T-helper 2 cell treated with Interferon-gamma antibody and Interleukin-4, amounts not matched to agents 100 ng/mL and 5 ng/mL, for 36 hours (primary cell): ENCODE measurements around the gene GRB10. TPM values are rescaled to one million over a fixed set of nuclear protein-coding genes. Genes with fewer than 3 reads are reported as not detected.

Experiments used
- intact Hi-C: fragments of 100-400 bp; cut with micrococcal nuclease; formaldehyde crosslinking; loops from one replicate; pipeline ENCODE4 v1.15.1; 2023
- total RNA-seq: library from RNA; stranded (reverse); gene quantifications from 2 replicates; pipeline ENCODE4 v1.2.3, GENCODE V29; 2022

Gene GRB10
- total RNA-seq, 1 donor from 2014 or later, result 3.7 TPM

- intact Hi-C loops, result loop anchor here (2.0 to 10.0 kb wide), 3 partner anchors 378 to 464 kb away; no protein-coding TSS in a partner anchor
Observed at GRCh38 chr7:50696810-50697582, 85.7 kb downstream of the GRB10 start.

DNA sequence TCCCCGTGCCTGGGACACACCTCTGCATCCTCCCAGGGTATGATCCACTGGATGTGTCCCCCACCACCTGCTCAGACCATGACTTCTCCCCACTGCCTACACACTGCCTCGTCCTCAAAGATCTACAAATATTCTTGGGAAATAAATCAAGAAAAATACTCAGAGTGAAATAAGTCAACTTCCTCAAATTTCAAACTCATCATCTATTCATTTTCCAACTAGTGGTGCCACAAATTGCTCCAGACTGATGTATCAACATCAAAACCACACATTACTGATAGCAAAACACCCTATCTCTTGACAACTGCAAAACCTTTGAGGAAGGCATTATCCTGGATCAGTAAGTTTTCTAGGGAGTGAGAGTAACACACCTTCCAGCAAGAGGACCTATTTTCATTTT, 87.7 kb downstream of the GRB10 start:
- intact Hi-C loops, result loop anchor here (5.0 to 10.0 kb wide), 2 partner anchors 380 to 447 kb away; no protein-coding TSS in a partner anchor

GRCh38 chr7:50693455-50694130, 89.1 kb downstream of the GRB10 start:
- intact Hi-C loops, result loop anchor here (10.0 kb wide), 1 partner anchor 381 kb away; no protein-coding TSS in a partner anchor

GRCh38 chr7:50690541-50691011, 92.1 kb downstream of the GRB10 start:
- intact Hi-C loops, result loop anchor here (10.0 kb wide), 1 partner anchor 384 kb away; no protein-coding TSS in a partner anchor

GRCh38 chr7:50688226-50688590, 94.5 kb downstream of the GRB10 start:
- intact Hi-C loops, result no loop called here

DNA sequence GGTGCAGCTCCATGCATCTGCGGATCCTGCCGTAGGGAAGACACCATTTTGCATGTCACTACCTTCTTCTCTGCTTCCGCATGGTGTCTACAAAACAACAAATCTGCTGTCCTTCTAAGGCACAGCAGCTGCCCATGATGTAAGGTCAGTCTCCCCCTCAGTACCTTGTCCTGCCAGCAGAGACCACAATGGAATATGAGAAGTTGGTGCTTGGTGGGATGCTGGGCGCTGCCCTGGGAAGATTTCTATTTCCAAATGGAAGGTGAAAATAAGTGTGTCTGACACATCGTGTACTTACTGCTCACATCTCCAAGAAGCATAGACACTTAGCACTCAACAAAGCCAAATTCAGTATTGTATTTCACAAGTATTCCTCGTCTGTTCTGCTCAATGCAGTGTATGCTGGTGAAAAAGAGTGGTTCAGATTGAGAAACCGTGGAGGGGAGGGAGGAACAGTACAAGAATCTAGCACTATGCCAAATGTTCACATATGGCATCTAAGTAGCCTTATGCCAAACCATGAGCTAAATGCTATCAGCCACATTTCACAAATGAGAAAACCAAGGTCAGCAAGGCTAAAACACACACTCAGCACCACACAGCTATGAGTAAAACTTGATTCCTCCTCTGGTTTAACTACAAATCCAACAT, 95.0 kb downstream of the GRB10 start:
- intact Hi-C loops, result no loop called here

DNA sequence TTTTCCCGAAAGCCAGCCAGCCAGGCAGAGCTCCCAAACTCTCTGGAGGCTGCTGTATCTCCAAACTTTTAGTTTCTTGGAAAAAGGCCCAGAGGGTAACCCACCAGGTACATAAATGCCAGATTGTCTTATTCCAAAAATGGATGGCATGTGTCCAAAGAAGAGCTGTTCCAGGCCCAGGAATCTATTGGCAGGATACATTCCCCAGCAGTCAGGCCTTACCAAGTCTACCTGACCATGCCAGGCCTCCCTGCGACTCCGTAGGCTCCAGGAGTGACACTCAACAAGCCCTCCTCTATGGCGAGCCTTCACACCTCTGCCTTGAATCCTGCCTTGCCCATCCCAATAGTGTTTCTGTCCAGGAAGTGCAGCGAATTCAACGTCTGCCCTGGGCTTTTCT, 95.6 kb downstream of the GRB10 start:
- intact Hi-C loops, result no loop called here

DNA sequence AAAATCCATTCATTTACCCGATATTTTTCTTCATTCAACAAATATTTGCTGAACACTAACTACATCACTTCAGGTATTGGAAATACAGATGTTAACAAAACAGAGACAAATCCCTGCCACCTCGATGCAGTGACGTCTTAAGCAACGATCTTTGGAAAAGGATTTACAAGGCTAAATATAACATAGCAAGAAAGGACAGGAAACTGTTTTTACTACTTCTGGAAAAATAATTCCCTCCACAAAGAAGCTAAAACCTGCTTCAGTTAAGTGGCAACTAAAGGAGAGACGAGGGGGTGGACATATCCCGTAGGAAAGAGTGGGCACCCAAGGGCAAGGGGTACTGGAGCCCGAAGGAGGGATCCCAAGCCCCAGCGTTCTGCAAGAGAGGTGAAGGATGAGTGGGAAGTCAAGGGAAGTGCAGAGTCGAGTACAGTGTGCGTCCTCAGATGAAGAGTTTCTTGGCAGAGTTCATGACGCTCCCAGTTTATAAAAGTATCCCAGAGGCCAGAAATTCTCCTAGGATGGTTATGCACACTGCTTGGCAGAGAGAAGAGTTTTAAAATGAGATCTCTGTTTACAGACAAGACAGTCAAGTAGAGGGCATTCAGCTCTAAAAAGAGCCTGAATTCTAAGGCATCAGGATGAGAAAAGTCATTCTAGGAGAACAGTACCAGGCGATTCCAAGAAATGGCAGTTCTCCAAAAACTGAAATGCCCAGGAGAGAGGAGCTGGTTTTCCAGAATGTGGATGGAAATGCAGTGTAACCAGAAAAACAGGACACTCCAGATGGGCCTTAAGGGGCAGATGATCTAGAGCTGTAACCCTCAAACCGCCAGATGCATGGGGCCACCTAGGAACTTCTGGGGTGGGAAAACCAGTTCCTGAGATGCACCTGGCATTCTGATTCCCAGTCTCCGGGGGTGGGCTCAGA, 97.3 kb downstream of the GRB10 start:
- intact Hi-C loops, result no loop called here

DNA sequence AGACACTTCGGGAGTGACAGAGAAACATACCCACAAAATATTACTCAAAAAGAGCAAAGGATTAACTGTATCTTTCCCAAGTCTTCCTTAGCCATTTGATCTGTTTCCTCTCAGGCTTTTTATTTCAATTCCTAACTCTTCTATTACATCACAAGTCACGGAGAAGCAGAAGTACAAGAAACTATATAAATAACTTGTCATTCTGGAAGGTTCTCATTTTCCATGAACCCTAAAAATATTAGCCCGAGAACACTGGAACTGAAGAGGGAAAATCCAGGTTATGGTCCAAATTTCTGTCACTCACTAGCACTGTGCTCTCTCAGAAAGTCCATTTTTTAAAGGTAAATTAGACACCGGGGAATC, 98.0 kb downstream of the GRB10 start:
- intact Hi-C loops, result no loop called here

DNA sequence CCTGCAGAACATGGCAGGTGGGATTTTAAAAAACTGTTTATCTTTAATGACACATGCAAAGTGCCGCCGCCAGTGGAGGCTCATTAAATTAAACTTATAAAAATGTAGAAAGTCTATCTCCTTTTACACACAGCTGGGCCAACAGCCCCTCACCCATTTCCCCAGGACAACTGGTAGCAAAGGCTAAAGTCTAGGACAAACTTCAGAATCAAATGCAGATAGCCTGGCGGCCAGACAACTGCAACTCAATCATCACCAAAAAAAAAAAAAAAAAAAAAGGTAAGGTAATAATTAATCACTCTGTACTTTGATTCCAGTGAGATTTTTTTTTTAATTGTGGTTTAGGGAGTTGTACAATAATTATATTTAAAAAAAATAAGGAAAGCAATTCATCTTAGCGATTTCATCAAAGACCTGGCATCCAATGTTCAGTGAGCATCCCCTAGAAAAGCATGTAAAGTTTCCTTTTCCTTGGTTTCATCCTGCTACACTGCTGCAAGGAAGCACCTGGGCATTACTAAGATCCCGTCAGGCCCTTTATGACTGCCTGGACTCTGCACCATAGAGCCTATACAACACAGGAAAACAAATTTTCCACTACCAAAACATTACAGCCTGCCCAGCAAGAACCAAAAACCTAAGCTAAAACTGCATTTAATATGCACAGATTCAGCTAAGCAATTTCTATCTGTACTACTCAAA, 98.5 kb downstream of the GRB10 start:
- intact Hi-C loops, result no loop called here

GRCh38 chr7:50682573-50682972, 100.1 kb downstream of the GRB10 start:
- intact Hi-C loops, result no loop called here

- intact Hi-C loops, result no loop called here
Observed at GRCh38 chr7:50682079-50682478, 100.6 kb downstream of the GRB10 start.

- intact Hi-C loops, result no loop called here
Observed at GRCh38 chr7:50681432-50682045, 101.2 kb downstream of the GRB10 start.

- intact Hi-C loops, result loop anchor here (1.0 to 5.0 kb wide), 6 partner anchors 46 to 587 kb away; no protein-coding TSS in a partner anchor
Observed at GRCh38 chr7:50679218-50680007, 103.3 kb downstream of the GRB10 start.

- intact Hi-C loops, result loop anchor here (5.0 kb wide), 2 partner anchors 81 to 464 kb away; no protein-coding TSS in a partner anchor
Observed at GRCh38 chr7:50678586-50678985, 104.1 kb downstream of the GRB10 start.

GRCh38 chr7:50677638-50677996, 105.1 kb downstream of the GRB10 start:
- intact Hi-C loops, result loop anchor here (5.0 kb wide), 2 partner anchors 80 to 465 kb away; no protein-coding TSS in a partner anchor

DNA sequence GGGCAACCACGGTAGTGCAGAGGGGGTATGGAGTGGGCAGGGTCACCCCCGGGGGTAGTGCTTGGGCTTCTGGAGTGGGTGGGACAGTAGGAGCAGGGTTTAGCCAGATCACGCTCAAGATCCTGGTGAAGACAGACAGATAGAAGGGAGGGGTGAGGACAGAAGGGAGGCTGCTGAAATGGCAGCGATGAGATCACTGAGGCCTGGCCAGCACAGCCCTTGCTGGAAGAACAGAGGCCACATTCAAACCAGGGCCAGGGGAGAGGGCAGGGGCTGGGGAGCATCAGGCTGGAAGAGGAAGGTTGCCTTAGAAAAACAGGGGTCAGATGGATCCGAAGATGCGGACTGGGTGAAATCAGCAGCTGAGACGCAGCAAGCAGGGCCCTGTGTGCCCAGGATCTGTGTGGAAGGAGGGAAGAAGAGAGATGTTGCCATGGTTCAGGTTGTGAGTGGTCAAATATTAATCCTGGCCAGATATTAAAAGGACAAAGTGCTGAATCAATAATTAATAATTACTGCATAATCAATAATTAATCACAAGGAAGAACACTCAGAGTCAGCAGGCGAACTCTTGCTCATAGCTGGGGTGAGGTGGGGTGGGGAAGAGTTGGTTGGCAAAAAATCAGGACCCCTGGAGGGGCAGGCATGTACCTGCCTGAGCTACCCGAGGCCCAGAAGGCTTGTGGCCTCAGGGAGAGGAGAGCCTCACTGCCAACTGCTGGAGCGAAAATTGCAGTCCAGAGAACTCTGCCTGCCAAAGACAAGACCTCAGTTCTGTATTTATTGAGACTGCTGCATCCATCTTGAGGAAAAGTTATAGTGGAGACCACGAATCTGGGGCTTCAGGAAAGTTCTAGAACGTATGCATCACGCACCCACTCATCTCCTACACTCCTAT, 105.7 kb downstream of the GRB10 start:
- intact Hi-C loops, result loop anchor here (5.0 kb wide), 2 partner anchors 80 to 465 kb away; no protein-coding TSS in a partner anchor

- intact Hi-C loops, result loop anchor here (5.0 kb wide), 2 partner anchors 79 to 466 kb away; no protein-coding TSS in a partner anchor
Observed at GRCh38 chr7:50676079-50676478, 106.6 kb downstream of the GRB10 start.
